Dermis microvascular lymphatic vessel endothelial cell (primary cell): ENCODE data around the gene MYO5A. TPM values are rescaled to one million over a fixed set of nuclear protein-coding genes. Genes with fewer than 3 reads are reported as not detected.
"Not testable (repeated sequence)": the region's sequence is repeated elsewhere in the genome, so short reads cannot be mapped to it uniquely, and the experiment has no call there.

ENCODE experiments used
- DNase-seq, 2 donors: peaks; one replicate each; pipeline versions ENCODE4 v3.0.0 to v3.0.0-alpha.2; 2010; ENCODE audit warnings: low read depth in 2 of 2
- total RNA-seq: library from RNA; depleted of rRNA; stranded (reverse); fragments of >200 nt; gene quantifications from 2 replicates; pipeline ENCODE4 v1.2.1, GENCODE V29; 2014

MYO5A gene
- total RNA-seq, 1 donor from 2014 or later = 50.1 TPM

GRCh38 chr15:52509500-52510245, 19.0 kb downstream of the MYO5A start:
- no peak for DNase-seq

DNA sequence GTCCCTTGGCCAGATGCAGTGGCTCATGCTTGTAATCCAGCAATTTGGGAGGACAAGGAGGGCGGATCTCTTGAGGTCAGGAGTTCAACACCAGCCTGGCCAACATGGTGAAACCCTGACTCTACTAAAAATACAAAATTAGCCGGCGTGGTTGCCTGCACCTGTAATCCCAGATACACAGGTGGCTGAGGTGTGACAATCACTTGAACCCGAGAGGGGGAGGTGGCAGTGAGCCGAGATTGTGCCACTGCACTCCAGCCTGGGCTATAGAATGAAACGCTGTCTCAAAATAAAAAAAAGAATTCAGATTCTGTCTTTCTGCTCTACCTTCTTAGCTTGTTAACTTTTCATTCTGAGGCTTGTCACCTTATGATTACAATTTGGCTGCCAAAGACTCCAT, 22.1 kb downstream of the MYO5A start:
- DNase-seq = no peak

- DNase-seq = no peak
Measured at GRCh38 chr15:52505151-52505550, 23.5 kb downstream of the MYO5A start.

DNA sequence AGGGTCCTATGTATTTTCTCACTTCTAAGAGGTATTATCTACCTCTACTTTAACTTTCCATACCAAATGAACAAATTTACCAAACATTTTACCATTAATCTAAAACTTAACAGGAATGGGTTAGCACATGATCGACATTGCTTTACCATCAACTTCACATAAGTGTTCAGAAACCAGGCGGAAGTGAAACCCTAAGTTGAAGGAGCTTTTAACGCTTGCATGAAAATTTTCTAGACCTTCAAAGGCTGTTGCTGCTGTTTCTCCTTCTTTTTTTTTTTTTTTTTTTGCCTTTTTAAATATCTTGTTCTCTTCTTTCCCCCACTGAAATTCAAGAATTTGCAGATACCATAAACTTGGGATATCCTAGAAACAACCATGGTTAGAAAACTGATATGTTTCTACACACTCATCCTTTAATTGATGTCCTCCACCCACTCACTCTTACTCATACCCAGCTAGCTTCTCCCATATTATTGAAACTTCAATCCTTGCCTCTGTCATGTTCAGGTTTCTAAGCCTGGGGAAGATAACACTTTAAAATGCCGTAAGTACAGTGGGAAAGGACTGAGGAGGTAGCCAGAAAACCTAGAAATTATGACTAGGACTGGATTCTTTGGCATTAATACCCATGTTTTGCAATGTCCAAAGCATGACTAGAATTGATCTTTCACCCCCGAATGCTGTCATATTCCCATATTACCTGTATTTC, 24.7 kb downstream of the MYO5A start:
- DNase-seq = no peak

DNA sequence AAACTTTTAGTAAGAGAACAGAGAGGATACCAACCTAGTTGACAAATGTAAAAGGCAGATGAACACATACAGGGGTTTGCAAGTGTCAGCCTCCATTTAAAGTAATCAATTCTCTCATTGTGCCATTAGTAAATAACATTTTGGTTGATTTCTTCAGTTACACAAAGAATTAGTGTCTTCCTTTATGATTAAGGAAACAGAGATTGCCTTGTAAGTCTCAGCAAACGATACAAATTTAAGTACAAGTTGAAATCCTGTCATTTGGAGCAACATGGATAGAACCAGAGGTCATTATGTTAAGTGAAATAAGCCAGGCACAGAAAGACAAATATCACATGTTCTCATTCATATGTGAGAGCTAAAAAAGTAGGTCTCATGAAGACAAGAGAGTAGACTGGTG, 26.1 kb downstream of the MYO5A start:
- no peak for DNase-seq

DNA sequence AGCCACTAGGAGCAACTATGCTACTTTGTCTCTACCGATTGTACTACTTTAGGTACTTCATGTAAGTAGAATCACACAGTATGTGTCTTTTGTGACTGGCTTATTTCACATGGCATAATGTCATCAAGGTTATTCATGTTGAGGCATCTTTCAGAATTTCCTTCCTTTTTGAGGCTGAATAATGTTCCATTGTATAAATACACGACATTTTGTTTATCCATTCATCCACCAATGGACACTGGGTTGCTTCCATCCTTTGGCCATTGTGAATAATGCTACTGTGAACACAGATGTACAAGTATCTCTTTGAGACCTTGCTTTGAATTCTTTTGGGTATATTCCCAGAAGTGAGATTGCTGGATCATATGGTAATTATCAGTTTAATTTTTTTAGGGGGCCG, 29.2 kb downstream of the MYO5A start:
- peak in 1 of 2 donors; percentile 16 for DNase-seq

GRCh38 chr15:52498706-52499105, 30.0 kb downstream of the MYO5A start:
- no peak for DNase-seq

DNA sequence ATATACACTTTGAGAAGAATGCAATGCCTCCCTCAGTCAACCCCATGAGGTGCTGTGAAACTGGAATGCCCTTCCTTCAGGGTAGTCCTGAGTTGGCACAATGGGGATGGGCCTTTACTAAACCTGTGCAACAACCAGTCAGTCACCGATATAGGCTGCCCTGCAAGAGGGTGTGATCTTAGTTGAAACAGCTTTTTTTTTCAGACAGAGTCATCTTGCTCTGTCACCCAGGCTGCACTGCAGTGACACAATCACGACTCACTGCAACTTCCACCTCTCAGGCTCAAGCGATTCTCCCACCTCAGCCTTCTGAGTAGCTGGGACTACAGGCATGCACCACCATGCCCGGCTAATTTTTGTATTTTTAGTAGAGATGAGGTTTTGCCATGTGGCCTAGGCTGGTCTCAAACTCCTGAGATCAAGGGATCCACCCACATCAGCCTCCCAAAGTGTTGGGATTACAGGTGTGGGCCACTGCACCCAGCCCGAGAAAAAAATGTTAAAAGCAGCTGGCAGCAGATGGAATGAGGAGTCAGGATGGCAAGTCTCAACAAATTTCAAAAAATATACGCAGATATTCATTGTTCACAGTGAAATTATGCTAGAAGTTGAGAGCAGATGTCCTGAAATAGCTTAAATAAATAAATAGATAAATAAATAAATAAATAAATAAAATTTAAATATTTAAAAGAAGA, 31.8 kb downstream of the MYO5A start:
- peak in 1 of 2 donors; percentile 34 for DNase-seq

DNA sequence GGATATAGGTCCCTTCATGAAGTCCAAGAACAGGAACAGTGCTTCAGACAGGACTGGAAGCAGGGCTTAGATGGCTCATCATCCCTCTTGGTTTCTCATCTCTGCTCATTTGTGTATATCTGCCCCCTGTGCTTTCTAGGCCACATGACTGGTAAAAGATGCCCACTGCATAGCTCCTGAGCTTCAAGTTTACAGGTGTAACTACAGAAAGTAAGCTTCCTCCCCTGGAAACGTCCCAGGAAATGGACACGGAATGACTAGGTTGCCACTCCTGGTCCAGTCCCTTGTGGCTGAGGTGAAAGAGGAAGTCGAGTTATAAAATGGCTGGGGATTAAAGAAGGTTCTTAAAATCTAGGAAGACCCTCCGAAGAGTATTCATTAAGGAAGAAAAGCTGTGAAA, 32.5 kb downstream of the MYO5A start:
- no peak for DNase-seq

GRCh38 chr15:52495125-52495524, 33.6 kb downstream of the MYO5A start:
- no peak for DNase-seq

DNA sequence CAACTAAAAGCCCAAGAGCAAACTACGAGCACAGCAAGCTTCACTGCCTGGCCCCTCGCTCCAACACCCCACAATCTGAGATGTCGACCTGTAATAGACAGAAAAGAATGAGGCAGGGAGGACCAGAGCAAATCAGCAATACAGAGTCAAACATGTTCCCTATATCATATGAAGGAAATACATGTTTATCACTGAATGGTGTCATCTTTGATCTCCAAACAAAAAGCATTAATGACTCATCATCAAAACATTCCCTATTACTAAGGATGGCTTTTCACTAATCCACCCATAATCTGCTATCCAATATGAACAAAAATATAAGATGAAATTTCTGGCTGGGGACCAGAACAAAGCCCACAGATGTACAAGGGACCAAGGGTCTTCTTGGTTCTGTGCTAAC, 34.7 kb downstream of the MYO5A start:
- peak; percentile 28 to 61 for DNase-seq

GRCh38 chr15:52492132-52492531, 36.5 kb downstream of the MYO5A start:
- DNase-seq = peak in 1 of 2 donors; percentile 60

GRCh38 chr15:52491472-52491871, 37.2 kb downstream of the MYO5A start:
- DNase-seq = peak; percentile 62 to 94

GRCh38 chr15:52489430-52489829, 39.2 kb downstream of the MYO5A start:
- not testable (repeated sequence) for DNase-seq

- DNase-seq = no peak
Measured at GRCh38 chr15:52488830-52489229, 39.9 kb downstream of the MYO5A start.

- DNase-seq = no peak
Measured at GRCh38 chr15:52486003-52486996, 42.4 kb downstream of the MYO5A start.

DNA sequence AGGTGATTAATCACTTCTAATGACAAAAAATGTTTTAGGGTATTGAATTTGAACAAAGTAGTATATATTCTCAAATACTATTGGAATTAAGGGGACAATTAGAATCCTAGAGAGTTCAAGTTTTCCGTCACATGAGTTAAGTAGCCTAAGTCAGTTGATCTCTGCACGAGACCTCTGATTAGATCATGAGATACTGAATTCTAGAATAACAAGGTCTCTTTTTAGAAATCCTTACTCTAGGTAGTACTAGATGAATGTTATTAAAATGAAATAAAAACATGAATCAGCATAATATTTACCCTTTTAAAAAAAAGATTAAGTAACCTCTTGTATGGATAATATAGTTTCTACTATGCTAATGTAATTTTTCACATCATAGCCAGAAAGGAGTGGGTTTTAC, 43.4 kb downstream of the MYO5A start:
- peak in 1 of 2 donors; percentile 47 for DNase-seq

DNA sequence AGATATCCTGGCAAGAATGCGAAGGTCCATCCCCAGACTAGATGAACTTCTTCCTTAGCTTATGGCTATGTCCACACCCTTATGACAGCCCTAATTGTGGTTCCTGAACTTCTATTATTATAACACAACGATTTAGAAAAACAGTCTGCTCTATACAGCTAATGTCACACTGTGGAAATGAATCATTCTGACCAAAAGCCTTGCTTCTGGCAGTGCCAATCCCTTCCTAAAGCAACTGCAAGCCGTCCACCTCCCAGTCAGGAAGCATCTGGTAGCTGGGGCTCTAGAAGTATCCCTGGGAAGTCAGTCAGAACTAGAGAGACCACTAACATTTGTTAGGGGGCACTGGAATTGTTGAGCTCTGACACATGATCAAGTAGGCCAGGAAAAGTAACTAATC, 45.0 kb downstream of the MYO5A start:
- peak; percentile 82 to 99 for DNase-seq

DNA sequence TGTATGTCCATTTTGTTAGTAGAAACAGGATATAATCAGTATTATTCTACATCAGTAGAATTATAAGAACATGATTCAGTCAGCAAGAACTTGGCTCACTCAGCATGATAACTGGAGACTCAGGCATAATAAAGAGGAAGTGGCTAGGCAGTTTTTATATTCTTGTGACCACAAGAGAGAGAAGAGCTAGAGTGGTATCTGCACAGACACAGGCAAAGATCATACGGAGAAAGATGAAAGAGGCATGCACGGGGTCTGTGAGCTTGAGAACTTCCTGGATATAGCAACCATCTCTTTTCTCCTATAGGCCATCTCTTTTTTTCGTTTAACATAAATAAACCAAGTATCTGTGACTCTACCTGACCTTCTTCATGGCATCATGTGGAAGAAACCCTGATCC, 46.8 kb downstream of the MYO5A start:
- peak in 1 of 2 donors; percentile 75 for DNase-seq

GRCh38 chr15:52480990-52481389, 47.7 kb downstream of the MYO5A start:
- no peak for DNase-seq

- DNase-seq = no peak
Measured at GRCh38 chr15:52466716-52467115, 62.0 kb downstream of the MYO5A start.
